HG03342 (cell line): Measurements from ENCODE around the gene CTIF.
A peak's percentile ranks its signal among the peaks of the same experiment; 100 is the strongest.

Experiments used
- ATAC-seq: cut with Tn5 transposase; IDR thresholded peaks from one replicate; pipeline ENCODE4 v1.9.1; 2021; ENCODE audit warnings: mild to moderate bottlenecking, moderate library complexity; ENCODE audit not compliant: unreplicated experiment

The CTIF gene

DNA sequence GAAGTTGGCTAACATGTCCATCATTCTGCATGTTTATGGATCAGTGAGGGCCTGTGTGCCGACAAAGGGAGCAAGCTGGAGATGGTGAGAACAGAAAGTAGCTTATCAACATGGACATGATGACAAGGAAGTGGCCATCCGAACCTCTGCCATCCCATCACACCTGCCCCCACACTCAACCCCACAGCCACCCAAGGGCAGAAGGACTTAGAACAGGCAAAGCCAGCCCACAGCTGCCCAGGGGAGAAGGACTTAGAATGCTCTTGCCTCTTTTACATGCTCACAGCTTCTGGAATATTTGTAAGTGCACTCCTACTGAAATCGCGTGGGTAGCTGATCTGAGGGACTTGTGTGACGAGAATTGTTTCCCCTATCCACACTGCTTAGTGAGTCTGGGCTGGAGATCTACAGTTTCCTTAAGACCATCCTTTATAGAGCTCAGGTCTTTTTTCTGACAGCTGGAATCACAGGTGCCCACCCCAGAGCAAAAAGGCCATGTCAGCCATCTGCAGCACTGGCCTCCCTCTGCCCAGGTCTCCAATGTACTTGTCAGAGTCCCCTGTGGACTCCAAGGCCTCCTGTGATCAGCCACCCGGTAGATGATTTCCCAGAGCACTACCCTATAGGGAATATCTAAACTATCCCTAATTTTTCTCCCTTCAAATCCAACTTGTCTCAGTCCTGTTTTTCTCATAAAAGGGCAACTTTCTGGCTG is 257.8 kb downstream of the CTIF start:
- ATAC-seq: no peak

DNA sequence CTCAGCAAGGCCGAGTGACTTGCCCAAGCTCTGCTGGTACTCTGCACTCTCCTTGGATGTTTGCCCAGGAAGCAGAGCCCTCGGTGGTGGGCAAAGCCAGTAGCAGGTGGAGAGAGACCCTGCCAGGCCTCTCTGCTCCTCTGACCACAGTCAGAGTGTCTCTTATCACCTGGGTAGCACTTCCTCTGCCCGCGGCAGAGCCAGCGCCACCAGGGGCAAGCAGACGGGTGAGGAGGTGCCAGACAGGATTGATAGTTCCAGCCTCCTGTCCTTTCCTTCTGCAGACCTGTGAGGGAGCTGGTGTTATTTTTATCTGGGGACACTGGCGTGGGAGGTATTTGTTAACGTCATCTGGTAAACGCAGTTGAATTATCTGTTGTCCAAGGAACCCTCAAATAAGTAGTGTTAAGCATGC is 259.0 kb downstream of the CTIF start:
- no peak for ATAC-seq

DNA sequence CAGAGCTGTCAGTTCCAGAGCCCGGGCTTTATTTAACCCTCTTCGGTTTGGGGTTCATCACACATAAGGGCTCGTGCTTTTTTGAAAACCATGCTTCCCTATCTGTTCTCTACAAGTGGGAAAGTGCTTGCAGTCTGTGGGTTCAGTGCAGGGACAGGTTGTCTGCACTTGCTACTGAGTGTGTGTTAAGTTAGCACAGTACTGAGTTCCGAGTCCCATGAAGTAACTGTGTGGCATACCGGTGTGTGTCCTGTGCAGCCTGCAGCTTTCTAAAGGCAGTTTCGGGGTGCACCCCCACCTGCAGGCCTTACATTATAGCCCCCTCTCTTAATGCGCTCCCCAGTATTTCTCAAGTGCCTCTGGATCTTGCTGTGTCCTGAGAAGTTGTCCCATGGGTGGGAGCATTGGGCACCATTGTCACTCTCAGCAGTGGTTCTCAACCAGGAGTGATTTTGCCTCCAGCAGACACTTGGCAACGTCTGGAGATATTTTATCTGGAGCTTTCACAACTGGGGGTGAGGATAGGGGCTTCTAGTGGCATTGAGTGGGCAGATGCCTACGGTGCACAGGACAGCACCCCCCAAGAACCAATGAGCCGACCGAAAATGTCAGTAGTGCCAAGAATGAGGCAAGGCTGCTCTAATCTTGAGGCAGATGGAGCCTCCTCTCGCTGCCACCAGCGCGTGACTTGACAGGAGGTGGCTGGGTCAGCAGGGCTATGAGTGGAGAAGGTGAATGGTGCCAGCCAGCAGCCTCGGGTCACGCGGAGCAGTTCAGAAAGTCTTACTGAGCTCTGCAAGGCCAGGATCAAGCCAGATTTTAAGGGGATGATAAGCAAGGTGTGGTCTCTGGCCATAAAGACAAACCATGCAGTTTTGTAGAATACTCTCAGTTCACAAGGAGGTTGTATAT is 259.8 kb downstream of the CTIF start:
- ATAC-seq: no peak

DNA sequence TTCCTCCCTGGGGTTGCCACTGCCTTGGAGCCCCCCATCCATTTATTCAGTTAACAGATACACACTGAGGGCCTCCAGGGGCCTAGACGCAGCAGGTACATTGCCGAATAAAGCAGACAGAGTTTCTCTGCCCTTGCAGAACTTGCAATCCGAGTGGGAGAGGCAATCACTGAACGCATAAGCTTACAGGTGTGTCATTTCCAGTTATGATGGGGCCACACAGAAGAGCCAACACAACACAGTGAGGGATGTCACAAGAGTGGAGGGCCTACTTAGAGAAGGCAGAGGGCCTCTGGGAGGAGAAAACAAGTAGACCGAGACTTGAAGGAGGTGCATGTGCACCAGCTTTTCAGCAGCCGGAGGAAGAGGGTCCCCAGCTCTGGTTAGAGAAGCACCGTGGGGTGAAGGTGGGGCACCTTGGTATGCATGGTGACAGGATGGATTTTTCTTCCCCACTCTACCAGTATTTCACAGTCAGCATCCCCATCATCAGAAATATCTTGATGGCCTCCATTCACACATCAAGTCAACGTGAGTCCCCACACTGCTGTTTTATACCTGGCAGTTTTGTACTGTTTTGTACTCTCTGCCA is 261.0 kb downstream of the CTIF start:
- ATAC-seq: no peak

DNA sequence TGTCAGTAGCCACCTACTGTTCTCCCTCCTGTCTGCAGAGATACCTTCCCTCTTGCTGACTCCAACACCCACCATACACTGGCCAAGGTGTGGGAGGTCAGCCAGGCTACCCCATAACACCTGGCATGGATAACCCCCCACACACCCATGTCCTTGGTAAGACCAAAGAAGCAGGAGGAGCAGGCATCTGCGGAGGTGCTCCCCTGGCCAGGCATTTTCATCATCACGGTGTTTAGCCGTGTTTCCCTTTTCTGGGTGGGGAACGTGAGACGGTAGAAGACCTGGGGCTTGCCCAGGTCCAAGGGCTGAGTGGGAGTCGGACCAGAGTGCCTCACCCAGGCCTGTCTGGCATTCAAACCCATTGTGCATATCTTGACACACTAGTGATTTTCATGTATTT is 261.6 kb downstream of the CTIF start:
- ATAC-seq: no peak

DNA sequence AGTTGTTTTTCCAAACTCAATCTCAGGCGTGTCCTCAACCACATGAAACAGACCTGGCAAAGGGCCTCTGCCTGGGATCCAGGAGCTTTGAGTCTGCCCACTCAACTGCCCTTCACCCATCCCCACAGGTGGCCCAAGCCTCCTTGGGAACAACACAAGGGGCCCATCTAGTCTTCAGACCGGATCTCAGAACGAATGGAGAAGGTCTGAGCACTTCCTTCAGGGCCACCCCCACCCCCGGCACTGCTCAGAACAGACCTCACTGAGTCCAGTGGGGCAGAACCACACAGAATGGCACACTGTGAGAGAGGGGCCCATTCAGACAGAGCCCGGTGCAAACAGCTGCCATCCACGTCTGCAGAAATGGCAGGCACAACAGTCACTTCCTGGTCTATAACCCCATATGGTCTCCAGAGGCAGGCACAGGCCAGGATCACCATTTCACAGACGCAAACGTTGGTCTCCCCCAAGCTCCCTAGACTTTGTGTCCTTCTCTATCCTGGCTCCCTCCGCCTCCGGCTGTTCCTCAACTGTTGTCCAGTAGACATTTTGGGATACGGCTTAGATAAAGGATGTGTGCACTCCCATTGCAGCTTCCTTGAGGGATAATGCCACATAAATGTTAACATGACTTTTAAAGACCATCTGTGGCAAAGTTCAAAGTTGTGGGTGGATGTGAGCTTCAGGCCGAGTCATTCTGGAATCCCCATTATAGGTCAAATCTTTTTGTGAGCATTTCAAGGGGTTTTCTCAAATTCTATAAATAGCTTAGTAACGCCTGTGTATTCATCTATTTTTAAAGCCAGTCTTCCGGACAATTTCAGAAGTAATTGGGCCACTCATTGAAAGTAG is 262.3 kb downstream of the CTIF start:
- ATAC-seq: peak; percentile 48

DNA sequence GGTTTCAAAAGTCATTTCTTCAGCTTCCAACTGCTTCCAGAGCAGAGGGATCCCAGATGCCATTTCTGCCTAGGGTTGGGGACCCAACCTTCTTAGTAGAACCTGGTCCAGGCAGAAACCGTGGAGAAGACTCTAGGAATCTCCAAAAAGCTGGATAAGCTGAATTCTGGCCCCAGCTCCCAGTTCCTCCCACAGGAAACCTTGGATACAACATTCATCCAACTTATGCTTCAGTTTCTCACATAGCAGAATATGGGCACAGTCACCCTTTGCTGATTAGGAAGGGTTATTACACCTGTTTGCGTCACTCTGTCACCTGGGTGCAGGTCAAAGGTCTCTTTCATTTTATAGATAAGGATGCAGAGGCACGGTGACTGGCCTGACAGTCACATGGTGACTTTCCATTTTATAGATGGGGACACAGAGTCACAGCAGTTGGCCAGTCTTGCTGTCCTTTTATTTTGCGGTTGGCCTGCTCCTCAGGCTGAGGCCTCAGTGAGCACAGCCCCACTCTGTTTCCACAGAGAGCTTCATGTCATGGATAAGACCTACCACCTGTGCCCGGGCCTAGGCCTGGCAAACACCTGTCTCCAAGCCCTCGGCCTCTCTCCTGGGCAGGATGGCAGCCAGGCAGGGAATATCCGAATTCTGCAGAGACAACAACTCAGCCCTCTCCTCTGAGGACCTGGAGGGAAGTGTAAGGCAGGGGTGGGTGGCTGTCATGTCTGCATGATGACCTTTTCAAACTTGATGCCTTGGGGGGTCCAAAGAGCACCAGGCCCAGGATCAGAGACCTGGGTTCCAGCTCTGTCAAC is 263.1 kb downstream of the CTIF start:
- no peak for ATAC-seq

DNA sequence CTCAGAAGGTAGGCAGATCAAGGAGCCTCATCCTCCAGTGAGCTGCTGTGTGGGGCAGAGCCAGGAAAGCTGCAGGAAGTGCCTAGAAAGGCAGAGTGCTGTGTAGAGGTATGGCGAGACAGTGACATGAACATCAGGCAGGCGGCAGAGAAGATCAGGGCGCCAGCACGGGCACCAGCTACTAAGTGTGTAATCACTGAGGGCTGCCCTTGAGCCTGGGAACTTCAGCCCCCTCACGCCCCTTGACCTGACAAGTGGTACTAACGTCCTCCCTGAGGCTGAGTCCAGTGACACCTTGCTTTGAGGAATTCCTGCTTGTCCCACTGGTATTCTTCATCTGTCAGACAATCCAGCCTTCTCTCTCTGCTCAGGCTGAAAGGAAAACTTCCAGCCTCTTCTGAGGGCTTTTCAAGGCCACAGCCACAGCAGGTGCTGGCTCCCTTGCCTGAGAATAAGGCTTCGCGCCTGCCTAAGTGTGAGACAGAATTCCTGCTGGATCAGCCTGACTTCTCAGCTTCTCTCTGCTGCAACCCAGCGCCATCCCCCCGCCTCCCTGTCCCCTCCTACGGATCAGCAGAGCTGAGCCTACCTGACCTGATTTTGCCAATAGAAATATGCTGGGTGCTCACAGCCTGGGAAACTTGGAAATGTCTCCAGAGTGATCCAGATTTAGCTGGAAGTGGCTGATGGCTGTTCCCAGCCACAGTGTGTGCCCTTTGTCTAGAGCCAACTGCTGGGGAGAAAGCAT is 263.9 kb downstream of the CTIF start:
- ATAC-seq: no peak

DNA sequence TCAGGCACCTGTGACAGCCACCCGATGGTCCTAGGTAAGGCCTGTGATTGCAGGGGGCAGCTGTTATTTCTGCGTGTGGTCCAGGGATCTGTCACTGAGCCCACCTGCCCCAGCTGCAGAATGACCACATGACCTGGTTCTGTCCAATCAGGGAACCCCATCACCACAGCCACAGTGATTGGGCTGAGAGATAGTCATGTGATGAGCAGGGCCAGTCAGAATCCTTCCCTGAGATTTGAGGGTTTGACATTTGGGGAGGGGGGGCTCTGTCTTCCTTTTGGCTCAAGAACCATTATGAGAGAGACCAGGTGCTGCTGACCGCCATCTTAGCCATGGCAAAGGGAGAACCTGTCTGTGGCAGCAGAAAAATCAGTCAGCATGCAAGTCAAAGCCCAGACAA is 264.7 kb downstream of the CTIF start:
- ATAC-seq: no peak

DNA sequence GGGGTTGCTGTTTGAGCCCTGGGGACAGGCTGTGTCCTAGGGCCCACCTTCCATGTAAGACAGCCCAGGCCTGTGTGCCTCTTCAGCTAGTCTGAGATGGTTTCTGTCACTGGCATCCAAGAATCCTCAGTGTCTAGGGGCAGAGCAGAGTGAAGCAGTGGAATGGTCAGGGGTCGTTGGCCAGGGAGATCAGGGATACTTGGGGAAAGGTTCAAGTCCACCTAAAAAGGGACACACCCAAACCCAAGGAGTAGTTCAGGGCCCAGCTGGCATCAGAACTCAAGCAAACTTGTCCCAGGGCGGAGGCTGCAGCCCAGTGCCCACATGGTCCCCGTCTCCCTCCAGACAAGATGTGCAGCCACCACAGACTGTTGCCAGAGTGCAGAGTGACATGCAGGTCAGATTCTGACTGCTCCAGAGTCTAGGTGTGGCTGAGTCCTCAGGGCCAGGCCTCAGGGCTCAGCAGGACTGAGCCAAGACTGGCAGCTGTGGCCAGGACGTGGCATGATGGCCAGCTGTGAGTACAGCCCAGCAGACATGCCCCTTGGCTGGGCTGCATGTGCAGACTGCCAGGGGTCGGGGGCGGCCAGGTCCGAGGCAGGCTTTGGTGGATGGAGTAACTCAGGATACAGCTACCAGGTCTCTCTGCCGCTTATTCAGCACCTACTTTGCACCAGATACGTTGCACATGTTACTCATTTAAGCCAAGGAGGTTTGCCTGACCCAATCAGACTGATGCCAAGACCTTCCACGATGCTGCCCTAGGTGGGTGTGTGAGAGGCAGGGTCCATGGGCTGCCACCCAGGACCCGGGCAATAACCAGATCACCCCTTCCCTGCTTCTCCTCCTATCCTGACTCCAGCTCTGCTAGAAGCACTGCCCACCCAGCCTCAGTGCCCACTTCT is 265.4 kb downstream of the CTIF start:
- no peak for ATAC-seq

DNA sequence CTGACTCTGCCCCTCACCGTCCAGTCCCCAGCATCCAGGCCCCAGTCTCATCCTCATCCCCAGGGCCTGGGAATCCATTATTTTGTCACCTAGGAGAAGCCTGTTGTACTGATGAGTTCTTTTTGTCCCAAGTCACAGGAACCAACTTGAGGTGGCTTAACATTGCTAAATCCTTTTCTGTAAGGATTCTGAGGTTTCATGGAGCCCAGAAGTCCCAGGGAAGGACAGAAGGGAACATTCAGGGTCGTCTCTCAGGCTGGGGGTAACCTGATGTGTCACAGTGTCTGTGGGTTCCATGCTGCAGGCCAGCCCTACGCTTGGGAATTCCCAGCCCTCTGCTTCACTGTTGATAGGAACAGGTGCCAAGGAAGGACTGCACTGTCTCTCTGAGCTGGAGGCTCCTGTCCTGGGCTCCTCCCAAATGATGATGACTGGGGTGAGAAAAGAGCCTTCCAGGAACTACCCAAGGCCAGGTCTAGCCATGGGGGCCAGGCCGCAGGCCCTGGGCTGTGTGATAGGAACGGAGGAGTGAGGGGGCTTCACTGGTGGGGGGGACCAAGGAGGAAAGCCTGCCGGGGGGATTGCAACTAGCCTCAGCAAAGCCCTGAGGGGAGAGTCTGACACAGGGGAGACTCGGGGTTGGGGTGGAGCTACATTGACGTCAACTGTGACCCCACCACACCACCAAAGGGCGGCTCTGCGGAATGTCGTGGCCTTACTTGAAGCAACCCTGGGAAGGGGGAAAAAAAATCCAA is 266.2 kb downstream of the CTIF start:
- ATAC-seq: no peak

DNA sequence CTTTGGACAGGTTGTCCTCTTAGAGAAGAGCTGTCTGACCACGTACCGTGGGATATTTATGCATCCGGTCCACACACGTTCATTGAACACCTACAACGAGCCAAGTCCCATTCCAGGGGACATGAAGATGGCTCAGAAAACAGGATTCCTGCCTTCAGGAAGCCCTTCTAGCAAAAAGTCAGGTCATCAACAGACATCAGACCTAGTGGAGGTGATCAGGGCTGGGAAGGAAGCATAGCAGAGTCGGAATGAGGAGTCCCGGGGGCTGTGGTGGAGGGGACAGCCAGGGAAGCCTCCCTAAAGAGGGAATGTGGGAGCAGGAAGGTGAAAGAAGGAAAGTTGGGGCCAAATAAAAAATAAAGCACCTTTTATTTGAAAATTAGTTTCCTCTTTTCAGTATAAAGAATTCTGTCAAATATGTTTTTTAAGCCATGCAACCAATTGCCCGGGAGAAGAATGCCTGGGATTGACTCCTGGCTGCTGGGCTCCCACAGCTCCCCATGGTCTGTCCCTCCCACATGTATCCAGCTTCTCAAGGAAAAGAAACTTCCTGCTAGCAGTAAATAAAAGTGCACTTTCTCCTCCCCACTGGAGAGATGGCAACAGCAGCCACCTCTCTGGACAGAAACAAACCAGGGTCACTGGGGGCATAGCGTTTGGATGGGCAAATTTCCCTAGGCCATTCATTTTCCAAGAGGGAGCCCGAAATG is 267.1 kb downstream of the CTIF start:
- no peak for ATAC-seq

DNA sequence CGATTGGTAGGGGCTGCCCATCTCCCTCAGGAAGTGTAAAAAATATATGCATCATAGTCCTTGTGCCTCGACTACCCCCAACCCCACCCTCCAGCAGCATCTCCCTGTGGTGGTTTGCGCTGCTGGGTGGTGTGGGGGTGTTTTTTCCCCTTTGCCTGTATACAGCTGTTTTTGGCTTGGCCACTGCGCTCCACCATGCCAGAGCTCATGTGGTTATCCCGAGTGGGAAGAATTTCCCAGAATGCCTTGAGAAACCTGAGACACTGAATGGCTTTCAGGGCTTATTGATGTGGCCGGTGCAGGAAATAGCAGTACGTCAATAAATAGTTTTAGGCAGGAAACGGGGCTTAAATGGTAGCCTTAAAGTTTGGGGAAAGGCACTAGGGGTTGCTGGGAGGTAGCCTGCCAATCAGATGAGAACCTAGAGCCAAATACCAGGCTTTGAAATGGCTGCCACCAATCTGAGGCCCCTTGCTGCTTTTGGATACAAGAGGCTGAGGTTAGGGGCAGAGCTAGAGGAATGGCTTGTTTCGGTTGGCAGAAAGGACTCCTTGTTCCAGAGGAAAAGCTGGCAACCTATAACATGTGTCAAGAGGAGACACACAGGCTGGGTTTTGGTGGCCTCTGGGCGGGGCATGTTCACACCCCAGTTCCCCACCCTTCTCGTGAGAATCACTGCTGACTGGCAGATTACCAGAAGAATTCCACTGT is 267.9 kb downstream of the CTIF start:
- ATAC-seq: no peak

DNA sequence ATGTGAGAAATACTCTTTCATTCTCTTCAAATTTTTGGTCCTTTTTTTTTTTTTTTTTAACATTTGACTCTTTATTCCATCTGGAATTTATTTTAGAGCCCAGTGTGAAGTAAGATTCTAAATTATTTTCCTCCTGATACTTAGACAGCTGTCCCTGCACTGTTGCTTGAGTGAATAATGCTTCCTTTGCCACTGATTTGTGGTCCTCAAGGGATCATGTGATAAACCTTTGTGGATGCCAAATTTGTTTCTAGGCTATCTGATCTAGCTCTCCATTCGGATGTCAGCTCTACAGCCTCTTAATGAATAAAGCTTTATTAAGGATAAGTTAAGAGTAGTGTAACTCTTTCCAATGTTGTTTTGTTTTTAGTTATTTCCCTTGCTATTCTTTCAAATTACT is 269.6 kb downstream of the CTIF start:
- no peak for ATAC-seq

DNA sequence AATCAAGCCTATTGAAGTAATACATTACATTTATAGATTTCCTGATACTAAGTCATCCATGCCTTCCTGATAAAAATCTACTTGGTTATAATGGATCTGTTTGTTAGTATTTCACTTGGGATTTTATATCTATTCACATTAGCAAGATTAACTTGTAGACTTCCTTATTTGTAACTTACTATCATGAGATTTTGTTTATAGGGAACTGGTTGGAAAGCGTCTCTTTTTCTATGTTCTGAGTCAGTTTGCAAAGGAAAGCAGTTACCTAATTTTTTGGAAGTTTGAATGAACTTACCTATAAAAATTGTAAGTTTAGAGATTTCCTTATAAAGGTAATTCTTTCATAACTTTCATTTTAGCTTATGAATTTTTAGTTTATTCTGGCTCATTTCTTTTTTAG is 270.5 kb downstream of the CTIF start:
- no peak for ATAC-seq

DNA sequence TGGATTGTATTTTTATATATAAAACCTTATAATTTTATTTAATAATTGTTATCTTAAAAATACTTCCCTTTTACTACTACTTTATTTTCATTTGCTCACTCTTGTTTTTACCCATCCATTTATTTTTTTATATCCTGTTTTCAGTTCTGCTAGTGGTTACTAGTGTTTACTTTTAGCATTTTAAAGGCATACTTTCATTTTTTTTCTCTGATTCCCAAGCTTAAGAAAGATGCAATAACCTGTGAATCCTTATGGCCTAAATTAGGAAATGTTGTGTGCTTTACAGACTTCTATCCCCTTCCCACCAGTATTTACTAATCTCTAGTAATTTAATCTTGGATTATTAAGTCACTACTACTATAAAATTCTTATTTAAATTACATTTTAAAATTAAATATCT is 272.0 kb downstream of the CTIF start:
- no peak for ATAC-seq
